ENCODE data around the gene PIP5K1B. TPM values are rescaled to one million over a fixed set of nuclear protein-coding genes. Genes with fewer than 3 reads are reported as not detected.

Gene PIP5K1B
- total and polyA plus RNA-seq, 2 donors (not counting 3 experiments of a cell fraction or from before 2014, with no cell fraction given), result 0.27 TPM; not detected in 1

Small RNAs within 50 kb of the gene (small RNA-seq; reads per million reads assigned to genes)
- not detected for gene RNU6-820P (ENCODE audit: insufficient read depth, insufficient read length, low read depth, low replicate concordance)

Other genes with a start within 250 kb of the PIP5K1B start
- gene TMEM252, start 164.4 kb upstream of the PIP5K1B start, total RNA-seq, result not detected in 2 replicates
- not detected in 2 replicates for gene TMEM252, start 164.4 kb upstream of the PIP5K1B start, polyA plus RNA-seq